H1 (cell line): ENCODE data around the gene SIRT3. TPM values are rescaled to one million over a fixed set of nuclear protein-coding genes. Genes with fewer than 3 reads are reported as not detected.

Source experiments
- CTCF ChIA-PET: fragments of 300-600 bp; sonication (Branson Sonifier 250); formaldehyde crosslinking; loops from one replicate; lab custom pipeline; 2021; ENCODE audit not compliant: partially characterized antibody; lab: Charles Lee
- POLR2A ChIA-PET: fragments of 300-600 bp; sonication (Branson Sonifier 250); formaldehyde crosslinking; loops from one replicate; lab custom pipeline; 2021; ENCODE audit warnings: inconsistent platforms; ENCODE audit not compliant: partially characterized antibody; lab: Charles Lee
- DNase-seq, 2 experiments: peaks; one replicate each; pipeline versions ENCODE4 v3.0.0 to v3.0.0-alpha.2; 2010 to 2022; ENCODE audit warnings: low spot score in 2 of 2, low read depth in 1 of 2, mixed read lengths in 1 of 2
- FAIRE-seq: peaks from 2 replicates; lab custom pipeline; 2011; peaks lifted over from hg19 to GRCh38; lab: Jason Lieb, UNC
- H2AFZ ChIP-seq: 2 replicates; pipeline ENCODE4 v1.8.1; 2012; ENCODE audit warnings: low read length, inconsistent platforms
- H2AK5ac ChIP-seq: 2 replicates; pipeline ENCODE4 v1.6.1; 2013; ENCODE audit warnings: low read depth, low read length
- H2BK120ac ChIP-seq: replicated peaks from 2 replicates; pipeline ENCODE3; 2013; ENCODE audit warnings: low read depth, low read length, inconsistent platforms
- H2BK12ac ChIP-seq: 2 replicates; pipeline ENCODE4 v1.6.1; 2013; ENCODE audit warnings: low read depth, low read length
- H2BK15ac ChIP-seq: 2 replicates; pipeline ENCODE4 v1.6.1; 2013; ENCODE audit warnings: low read length
- H2BK20ac ChIP-seq: 2 replicates; pipeline ENCODE4 v1.6.1; 2013; ENCODE audit warnings: low read length
- H2BK5ac ChIP-seq: 2 replicates; pipeline ENCODE4 v1.6.1; 2013; ENCODE audit warnings: low read depth, low read length
- H3K14ac ChIP-seq: 2 replicates; pipeline ENCODE4 v1.6.1; 2013; ENCODE audit warnings: inconsistent platforms; ENCODE audit not compliant: insufficient read length
- H3K18ac ChIP-seq: 2 replicates; pipeline ENCODE4 v1.6.1; 2013; ENCODE audit warnings: low read length; ENCODE audit errors: extremely low read depth
- H3K23ac ChIP-seq: 2 replicates; pipeline ENCODE4 v1.6.1; 2013; ENCODE audit warnings: inconsistent platforms; ENCODE audit not compliant: insufficient read length
- H3K23me2 ChIP-seq: 2 replicates; pipeline ENCODE4 v1.6.1; 2013; ENCODE audit warnings: low read depth, low read length
- H3K27ac ChIP-seq: 2 replicates; pipeline ENCODE4 v1.6.1; 2011; ENCODE audit warnings: low read depth, low read length, inconsistent platforms
- H3K27me3 ChIP-seq, 4 experiments: replicated peaks in 1 of 4; 1 replicate in 1 of 4; 2 replicates in 3 of 4; pipeline versions ENCODE4 v1.6.1 to v1.8.1; 2011 to 2013; ENCODE audit warnings: low read length in 3 of 4, mild to moderate bottlenecking in 3 of 4, inconsistent platforms in 2 of 4, mixed read lengths in 2 of 4, moderate library complexity in 1 of 4; ENCODE audit not compliant: control insufficient read depth in 3 of 4, insufficient read depth in 3 of 4; ENCODE audit errors: extremely low read depth in 1 of 4
- H3K36me3 ChIP-seq, 4 experiments: 2 replicates each; pipeline versions ENCODE4 v1.6.1 to v1.8.1; 2011 to 2013; ENCODE audit warnings: mild to moderate bottlenecking in 4 of 4, low read length in 3 of 4, moderate library complexity in 2 of 4, control low read depth in 1 of 4, inconsistent platforms in 1 of 4; ENCODE audit not compliant: insufficient read depth in 4 of 4, control insufficient read depth in 2 of 4
- H3K4ac ChIP-seq: replicated peaks from 2 replicates; pipeline ENCODE3; 2013; ENCODE audit warnings: low read length, low read depth, mixed read lengths, inconsistent platforms; ENCODE audit not compliant: insufficient read length
- H3K4me1 ChIP-seq, 4 experiments: replicated peaks in 1 of 4; 1 replicate in 1 of 4; 2 replicates in 3 of 4; pipeline versions ENCODE4 v1.6.1 to v1.8.1; 2011 to 2013; ENCODE audit warnings: low read length in 3 of 4, inconsistent platforms in 2 of 4, mixed read lengths in 1 of 4; ENCODE audit not compliant: insufficient read depth in 4 of 4, control insufficient read depth in 3 of 4
- H3K4me2 ChIP-seq, 2 experiments: 2 replicates each; pipeline versions ENCODE4 v1.6.1 to v1.8.1; 2011 to 2013; ENCODE audit warnings: low read depth in 2 of 2, low read length in 2 of 2, control low read depth in 1 of 2, inconsistent platforms in 1 of 2, mild to moderate bottlenecking in 1 of 2; ENCODE audit not compliant: insufficient read depth in 1 of 2
- H3K4me3 ChIP-seq, 4 experiments: fragments of 200-600, 300-600 bp in 1 of 4; sonication (generic), shearing (Covaris generic), sonication (Bioruptor Twin) in 1 of 4; 2 replicates each; pipeline versions ENCODE4 v1.5.1 to v1.8.1; 2011 to 2016; ENCODE audit warnings: low read length in 4 of 4, low read depth in 3 of 4, control low read depth in 2 of 4, inconsistent platforms in 2 of 4, mild to moderate bottlenecking in 2 of 4, mixed read lengths in 1 of 4, moderate library complexity in 1 of 4; ENCODE audit not compliant: insufficient read depth in 2 of 4; ENCODE audit errors: extremely low read depth in 1 of 4
- H3K56ac ChIP-seq: replicated peaks from 2 replicates; pipeline ENCODE3; 2013; ENCODE audit warnings: low read depth, mild to moderate bottlenecking, mixed read lengths, low read length, inconsistent platforms; ENCODE audit not compliant: insufficient read length
- H3K79me1 ChIP-seq: 2 replicates; pipeline ENCODE4 v1.6.1; 2013; ENCODE audit warnings: low read depth, low read length, control low read depth
- H3K79me2 ChIP-seq, 2 experiments: 2 replicates each; pipeline versions ENCODE4 v1.6.1 to v1.8.1; 2012 to 2013; ENCODE audit warnings: low read length in 2 of 2, mild to moderate bottlenecking in 2 of 2, inconsistent platforms in 1 of 2; ENCODE audit not compliant: insufficient read depth in 2 of 2, control insufficient read depth in 1 of 2
- H3K9ac ChIP-seq, 4 experiments: replicated peaks in 1 of 4; 1 replicate in 1 of 4; 2 replicates in 3 of 4; pipeline versions ENCODE4 v1.6.1 to v1.8.1; 2011 to 2013; ENCODE audit warnings: low read depth in 3 of 4, low read length in 3 of 4, control low read depth in 2 of 4, mild to moderate bottlenecking in 2 of 4, moderate library complexity in 2 of 4, inconsistent platforms in 1 of 4; ENCODE audit errors: extremely low read depth in 1 of 4
- H3K9me3 ChIP-seq, 2 experiments: 2 replicates each; pipeline versions ENCODE4 v1.6.1 to v1.8.1; 2012 to 2013; ENCODE audit warnings: mild to moderate bottlenecking in 2 of 2, moderate library complexity in 2 of 2, control low read depth in 1 of 2, inconsistent platforms in 1 of 2, low read depth in 1 of 2, low read length in 1 of 2, mixed read lengths in 1 of 2; ENCODE audit not compliant: insufficient read depth in 2 of 2
- H4K20me1 ChIP-seq, 2 experiments: replicated peaks in 1 of 2; 2 replicates each; pipeline versions ENCODE3 to v1.8.1; 2011 to 2013; ENCODE audit warnings: inconsistent platforms in 2 of 2, low read length in 2 of 2, mild to moderate bottlenecking in 1 of 2; ENCODE audit not compliant: insufficient read depth in 2 of 2, control insufficient read depth in 1 of 2
- H4K5ac ChIP-seq: 2 replicates; pipeline ENCODE4 v1.6.1; 2013; ENCODE audit warnings: low read length, low read depth, mixed read lengths, inconsistent platforms; ENCODE audit not compliant: insufficient read length
- H4K8ac ChIP-seq: 2 replicates; pipeline ENCODE4 v1.8.0; 2013; ENCODE audit warnings: mild to moderate bottlenecking, moderate library complexity, low read length, inconsistent platforms; ENCODE audit not compliant: insufficient read depth; ENCODE audit errors: extremely low read depth
- H4K91ac ChIP-seq: replicated peaks from 2 replicates; pipeline ENCODE3; 2013; ENCODE audit warnings: low read length, mixed read lengths, inconsistent platforms; ENCODE audit not compliant: insufficient read length
- CEBPB ChIP-seq: IDR thresholded peaks from 2 replicates; pipeline ENCODE4 v1.6.1; 2012; ENCODE audit warnings: low read depth, low read length
- WGBS, 2 experiments: shearing (Covaris generic) in 1 of 2; methylation state at CpG; one replicate each; pipeline versions ENCODE4 v1.1.6 to v1.1.7; 2013 to 2015; ENCODE audit warnings: low lambda C conversion rate in 2 of 2, mixed read lengths in 2 of 2, inconsistent platforms in 1 of 2, low coverage in 1 of 2, missing lambda C conversion rate in 1 of 2; ENCODE audit not compliant: insufficient replicate concordance in 2 of 2, insufficient coverage in 1 of 2, insufficient read length in 1 of 2; ENCODE audit errors: extremely low coverage in 1 of 2, missing lambda C conversion rate in 1 of 2; 5-methylcytosine and 5-hydroxymethylcytosine counted together
- polyA plus RNA-seq, 7 experiments: library from polyadenylated mRNA; depleted of rRNA in 3 of 7; stranded (reverse) in 5 of 7; unstranded in 2 of 7; fragments of >200 nt in 5 of 7; fragments of 200-250 nt in 2 of 7; gene quantifications; 1 replicate in 5 of 7; 2 replicates in 1 of 7; 4 replicates in 1 of 7; pipeline versions ENCODE4 v1.2.1 to v1.2.3, GENCODE V29; 2011 to 2013; ENCODE audit warnings: missing spikeins in 2 of 7, mixed read lengths in 2 of 7
- total RNA-seq: library from RNA; stranded (reverse); fragmentation: NEBNext Ultra II Directional; extraction: Animal tissue kit (Norgen Biotek cat#: 25700); gene quantifications from 2 replicates; pipeline ENCODE4 v1.2.1, GENCODE V29; 2021

The SIRT3 gene
- total and polyA plus RNA-seq, 2 of the 8 experiments (the other 6 are each of a cell fraction or from before 2014, with no cell fraction given) = 14.3 to 21.6 TPM

DNA sequence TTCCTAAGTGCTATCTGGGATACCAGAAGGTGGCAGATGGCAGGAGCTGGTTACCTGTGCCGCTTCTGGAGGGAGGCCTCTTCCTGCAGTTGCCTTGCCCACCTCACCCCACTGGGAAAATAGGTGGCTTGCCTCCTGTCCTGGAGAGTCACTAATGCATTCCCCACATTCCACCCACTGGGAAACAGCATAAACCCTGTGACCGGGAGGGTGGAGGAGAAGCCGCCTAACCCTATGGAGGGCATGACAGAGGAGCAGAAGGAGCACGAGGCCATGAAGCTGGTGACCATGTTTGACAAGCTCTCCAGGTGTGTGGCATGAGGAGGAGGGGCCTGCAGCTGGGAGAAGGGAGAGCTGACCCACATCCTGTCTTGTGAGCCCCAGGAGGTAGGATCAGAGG is 23.0 kb downstream of the SIRT3 start:
- no peak overlapping the region for H3K4me3 ChIP-seq
- H3K23ac ChIP-seq = no peak overlapping the region
- no peak overlapping the region for H4K5ac ChIP-seq
- H2BK20ac ChIP-seq = no peak overlapping the region
- H3K9me3 ChIP-seq = no peaks in the 10 kb centered on the region
- no peak overlapping the region for H2BK12ac ChIP-seq
- POLR2A ChIA-PET = interaction anchor here (1.0 to 8.7 kb wide), 5 partner anchors 8 to 151 kb away, joined by 3 to 99 read pairs (median 6); partner anchors contain the start of gene SIRT3
- H4K8ac ChIP-seq = 0 out of 2 replicates have a peak overlapping the region, but pooled peaks have one; percentile 1
- no peak overlapping the region for H2BK5ac ChIP-seq
- H2BK120ac ChIP-seq = no peak overlapping the region
- peaks cover 0 to 20% of the 10 kb centered on the region in 2 experiments; a peak in 2 of 4 replicates for H3K79me2 ChIP-seq
- H3K9ac ChIP-seq = no peak overlapping the region; a peak in 1 of 7 replicates
- H3K27me3 ChIP-seq = no peaks in the 10 kb centered on the region
- peaks cover 0 to 13% (median 6%) of the 10 kb centered on the region in 4 experiments; a peak in 5 of 7 replicates for H3K4me1 ChIP-seq
- H2AK5ac ChIP-seq = no peak overlapping the region
- no peak overlapping the region for H2BK15ac ChIP-seq
- FAIRE-seq (no peak), DNase-seq (no peak)
- no peak overlapping the region for H3K14ac ChIP-seq
- H3K36me3 ChIP-seq = peaks cover 32 to 57% (median 41%) of the 10 kb centered on the region in 4 experiments
- H2AFZ ChIP-seq = no peak overlapping the region
- no peak overlapping the region for H3K27ac ChIP-seq
- H3K79me1 ChIP-seq = peaks cover 5% of the 10 kb centered on the region; the same call in 1 of the 2 replicates
- H3K23me2 ChIP-seq = peaks cover 8% of the 10 kb centered on the region
- peaks cover 1 to 6% of the 10 kb centered on the region in 2 experiments for H4K20me1 ChIP-seq
- H3K56ac ChIP-seq = no peak overlapping the region
- no peak overlapping the region for H3K4ac ChIP-seq
- 88% methylated on average over 4 of the region's 4 CpGs; no CpG with 5 or more reads in 1 of the 2 experiments for WGBS, 2 experiments
- H4K91ac ChIP-seq = no peak overlapping the region
- CTCF ChIA-PET = interaction anchor here (0.9 to 2.4 kb wide), 5 partner anchors 8 to 150 kb away, joined by 3 to 11 read pairs (median 5); no protein-coding TSS in a partner anchor
- no peak overlapping the region for H3K4me2 ChIP-seq
- no peak for TF ChIP-seq CEBPB
- no peak overlapping the region for H3K18ac ChIP-seq
